Activated CD8-positive, alpha-beta T cell treated with anti-CD3 and anti-CD28 coated beads for 36 hours (primary cell): ENCODE results near the gene DLX3. TPM values are rescaled to one million over a fixed set of nuclear protein-coding genes. Genes with fewer than 3 reads are reported as not detected.

Experiments used
- ATAC-seq: fragments of 200-7000 bp; cut with Tn5 transposase; one replicate; pipeline ENCODE4 v1.10.0; 2021; ENCODE audit warnings: mild to moderate bottlenecking, moderate library complexity
- CTCF ChIA-PET: fragments of 350-600 bp; sonication (Branson Sonifier 250); formaldehyde crosslinking; loops from one replicate; lab custom pipeline; 2021; ENCODE audit warnings: antibody characterized with exemption; lab: Charles Lee
- POLR2A ChIA-PET: fragments of 350-600 bp; sonication (Branson Sonifier 250); formaldehyde crosslinking; loops from one replicate; lab custom pipeline; 2021; ENCODE audit warnings: antibody characterized with exemption; lab: Charles Lee
- DNase-seq: peaks from one replicate; pipeline ENCODE4 v3.0.0-alpha.2; 2020
- H3K27ac Mint-ChIP-seq: one replicate; pipeline ENCODE4 v1.8.0; 2021; ENCODE audit warnings: mild to moderate bottlenecking, mixed read lengths
- H3K27me3 Mint-ChIP-seq: one replicate; pipeline ENCODE4 v1.8.0; 2021; ENCODE audit warnings: mixed read lengths
- H3K36me3 Mint-ChIP-seq: one replicate; pipeline ENCODE4 v1.8.0; 2021; ENCODE audit warnings: low read depth, mixed read lengths
- H3K4me1 Mint-ChIP-seq: one replicate; pipeline ENCODE4 v1.8.0; 2021; ENCODE audit warnings: low read depth, mixed read lengths
- H3K4me3 Mint-ChIP-seq: one replicate; pipeline ENCODE4 v1.8.0; 2021; ENCODE audit warnings: mild to moderate bottlenecking, moderate library complexity, mixed read lengths
- H3K9me3 Mint-ChIP-seq: one replicate; pipeline ENCODE4 v1.8.0; 2021; ENCODE audit warnings: mixed read lengths
- intact Hi-C: fragments of 100-400 bp; cut with micrococcal nuclease; formaldehyde crosslinking; loops from one replicate; pipeline ENCODE4 v1.10.0; 2022
- total RNA-seq, 2 experiments: library from RNA; stranded (reverse); gene quantifications; one replicate each; pipeline ENCODE4 v1.2.3, GENCODE V29; 2021
- TF ChIP-seq, protein P1 (sequence below): fragments of 200-600 bp; IDR thresholded peaks from one replicate; pipeline ENCODE4 v1.8.0; 2022; ENCODE audit warnings: antibody characterized with exemption, mild to moderate bottlenecking

The DLX3 gene
- total RNA-seq, 2 experiments from 2014 or later = not detected

DNA sequence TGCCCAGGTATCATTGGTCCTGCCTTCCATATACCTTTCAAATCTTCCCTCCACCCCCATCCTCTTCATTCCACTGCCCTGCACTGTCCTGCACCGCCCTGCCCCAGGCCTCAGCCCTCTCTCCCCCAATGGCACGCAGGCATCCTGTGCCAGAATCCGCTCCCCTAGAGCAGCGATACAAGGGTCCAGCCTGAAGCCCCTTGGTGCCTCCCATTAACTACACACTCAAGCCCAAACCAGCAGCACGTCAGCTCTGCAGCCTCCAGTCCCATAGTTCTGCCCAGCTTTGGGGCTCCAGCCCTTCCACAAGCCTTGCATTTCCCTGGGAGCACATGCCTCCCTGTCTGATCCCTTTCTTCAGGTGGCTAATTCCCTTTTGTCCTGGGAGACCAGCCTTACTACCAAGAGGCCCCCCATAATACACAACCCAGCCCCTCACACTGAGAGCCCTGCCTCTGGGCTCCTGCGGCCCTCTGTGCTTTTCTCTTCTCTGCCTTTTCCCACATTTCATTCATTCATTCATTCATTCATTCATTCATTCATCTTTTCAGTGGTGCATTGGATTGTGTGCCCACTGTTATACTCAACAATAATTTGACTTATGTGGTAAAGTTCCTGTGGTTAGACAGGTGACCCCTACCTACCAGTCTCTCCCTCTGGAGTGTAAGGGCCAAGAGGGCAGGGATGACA, 26.8 kb upstream of the DLX3 start:
- TF ChIP-seq, protein P1, sequence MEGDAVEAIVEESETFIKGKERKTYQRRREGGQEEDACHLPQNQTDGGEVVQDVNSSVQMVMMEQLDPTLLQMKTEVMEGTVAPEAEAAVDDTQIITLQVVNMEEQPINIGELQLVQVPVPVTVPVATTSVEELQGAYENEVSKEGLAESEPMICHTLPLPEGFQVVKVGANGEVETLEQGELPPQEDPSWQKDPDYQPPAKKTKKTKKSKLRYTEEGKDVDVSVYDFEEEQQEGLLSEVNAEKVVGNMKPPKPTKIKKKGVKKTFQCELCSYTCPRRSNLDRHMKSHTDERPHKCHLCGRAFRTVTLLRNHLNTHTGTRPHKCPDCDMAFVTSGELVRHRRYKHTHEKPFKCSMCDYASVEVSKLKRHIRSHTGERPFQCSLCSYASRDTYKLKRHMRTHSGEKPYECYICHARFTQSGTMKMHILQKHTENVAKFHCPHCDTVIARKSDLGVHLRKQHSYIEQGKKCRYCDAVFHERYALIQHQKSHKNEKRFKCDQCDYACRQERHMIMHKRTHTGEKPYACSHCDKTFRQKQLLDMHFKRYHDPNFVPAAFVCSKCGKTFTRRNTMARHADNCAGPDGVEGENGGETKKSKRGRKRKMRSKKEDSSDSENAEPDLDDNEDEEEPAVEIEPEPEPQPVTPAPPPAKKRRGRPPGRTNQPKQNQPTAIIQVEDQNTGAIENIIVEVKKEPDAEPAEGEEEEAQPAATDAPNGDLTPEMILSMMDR = no peak
- peaks cover 2% of the 10 kb centered on the region for H3K4me1 Mint-ChIP-seq
- no peaks in the 10 kb centered on the region for H3K36me3 Mint-ChIP-seq
- DNase-seq (no peak), ATAC-seq (no peak)
- peaks cover 7% of the 10 kb centered on the region for H3K27me3 Mint-ChIP-seq
- intact Hi-C loops = no loop called here
- H3K27ac Mint-ChIP-seq = no peak overlapping the region
- CTCF ChIA-PET = interaction anchor here (2.0 to 2.9 kb wide), 2 partner anchors 66 to 71 kb away, joined by 15 to 16 read pairs; no protein-coding TSS in a partner anchor
- H3K4me3 Mint-ChIP-seq = no peak overlapping the region
- POLR2A ChIA-PET = no interaction called here
- H3K9me3 Mint-ChIP-seq = no peaks in the 10 kb centered on the region

DNA sequence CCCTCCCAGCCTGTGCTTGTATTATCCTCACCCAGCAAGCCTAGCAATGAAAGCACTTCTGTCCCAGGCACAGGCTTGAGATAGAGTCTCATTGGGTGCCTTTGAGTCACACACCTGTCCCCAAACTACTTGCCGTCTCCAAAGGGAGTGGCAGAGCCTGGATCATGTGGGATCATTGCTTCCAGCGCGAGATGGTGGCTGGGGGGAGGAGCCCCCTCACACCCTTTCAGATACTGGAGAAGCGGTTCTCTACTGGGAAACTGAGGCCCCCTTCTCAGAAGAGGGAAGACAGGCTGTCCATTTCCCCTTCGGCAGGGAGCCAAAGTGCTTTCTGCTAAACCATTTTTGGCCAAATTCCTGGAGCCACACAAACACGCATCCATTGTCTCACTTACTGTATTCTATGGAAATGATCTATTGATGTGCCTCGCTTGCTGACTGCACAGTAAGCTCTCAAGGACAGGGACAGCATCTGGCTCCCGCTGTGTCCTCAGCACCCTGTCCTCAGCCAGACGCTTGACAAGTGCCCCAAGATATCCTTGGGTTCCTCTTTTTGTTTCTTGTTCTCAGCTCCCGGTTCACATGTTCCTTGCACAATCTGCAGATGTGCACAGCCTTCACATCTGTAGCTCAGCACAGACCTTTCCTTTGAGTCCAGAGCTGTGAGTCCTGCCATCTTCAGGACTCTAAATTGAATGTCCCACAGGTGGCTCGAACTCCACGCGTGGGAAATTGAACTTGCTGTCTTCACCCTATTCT, 26.0 kb upstream of the DLX3 start:
- H3K27ac Mint-ChIP-seq = no peak overlapping the region
- H3K4me3 Mint-ChIP-seq = no peak overlapping the region

DNA sequence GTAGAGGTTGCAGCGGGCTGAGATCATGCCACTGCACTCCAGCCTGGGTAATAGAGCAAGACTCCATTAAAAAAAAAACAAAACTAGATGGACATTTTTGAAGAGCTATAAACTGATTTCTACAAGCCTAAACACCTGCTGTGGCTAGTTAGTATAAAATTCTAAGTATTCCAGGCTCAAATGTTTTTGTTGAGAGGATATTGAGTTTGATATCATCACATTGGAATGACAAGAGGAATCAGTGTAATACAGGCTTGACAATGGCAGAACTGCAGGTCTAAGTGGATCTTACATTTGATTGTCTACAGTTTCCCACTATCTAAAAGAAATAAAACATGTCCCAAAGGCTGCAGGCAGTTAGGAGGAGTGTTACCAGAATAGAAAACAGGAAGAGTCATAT, 23.9 kb upstream of the DLX3 start:
- no peaks in the 10 kb centered on the region for H3K36me3 Mint-ChIP-seq
- no peak overlapping the region for H3K27ac Mint-ChIP-seq
- CTCF ChIA-PET = no interaction called here
- no peak for DNase-seq
- H3K27me3 Mint-ChIP-seq = peaks cover 13% of the 10 kb centered on the region
- no peak overlapping the region for H3K4me3 Mint-ChIP-seq
- no peak for ATAC-seq
- TF ChIP-seq, protein P1 = no peak
- POLR2A ChIA-PET = no interaction called here
- intact Hi-C loops = no loop called here
- no peaks in the 10 kb centered on the region for H3K4me1 Mint-ChIP-seq
- H3K9me3 Mint-ChIP-seq = peaks cover 9% of the 10 kb centered on the region

More for the DNA sequence above, 26.0 kb upstream of the DLX3 start:
- ChIA-PET POLR2A (no interaction called here), CTCF (interaction anchor here (1.6 to 2.9 kb wide), 3 partner anchors 66 to 159 kb away, joined by 4 to 16 read pairs (median 15); no protein-coding TSS in a partner anchor)
- Mint-ChIP-seq H3K9me3 (no peaks in the 10 kb centered on the region), H3K27me3 (peaks cover 12% of the 10 kb centered on the region), H3K4me1 (no peaks in the 10 kb centered on the region), H3K36me3 (no peaks in the 10 kb centered on the region)
- intact Hi-C loops = no loop called here
- DNase-seq = no peak
- no peak for ATAC-seq
- TF ChIP-seq, protein P1 = no peak

DNA sequence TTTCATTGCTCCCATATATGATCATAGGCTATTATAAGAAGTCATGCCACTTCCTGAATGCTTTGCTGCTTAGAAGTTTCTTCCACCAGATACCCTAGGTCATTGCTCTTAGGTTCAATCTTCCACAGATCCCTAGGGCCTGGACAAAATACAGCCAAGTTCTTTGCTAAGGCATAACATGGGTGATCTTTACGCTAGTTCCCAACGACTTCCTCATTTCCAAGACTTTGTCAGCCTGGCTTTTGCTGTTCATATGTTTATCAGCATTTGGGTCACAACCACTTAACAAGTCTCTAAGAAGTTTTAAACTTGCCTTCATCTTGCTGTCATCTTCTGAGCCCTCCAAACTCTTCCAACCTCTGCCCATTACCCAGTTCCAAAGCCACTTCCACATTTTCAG, 20.1 kb upstream of the DLX3 start:
- H3K4me1 Mint-ChIP-seq = no peaks in the 10 kb centered on the region
- H3K4me3 Mint-ChIP-seq = no peak overlapping the region
- peaks cover 18% of the 10 kb centered on the region for H3K27me3 Mint-ChIP-seq
- H3K9me3 Mint-ChIP-seq = peaks cover 21% of the 10 kb centered on the region
- no peak overlapping the region for H3K27ac Mint-ChIP-seq
- ATAC-seq (no peak), DNase-seq (no peak)
- ChIA-PET CTCF (interaction anchor here (1.1 to 2.2 kb wide), 3 partner anchors 18 to 73 kb away, joined by 3 to 9 read pairs (median 3); no protein-coding TSS in a partner anchor), POLR2A (no interaction called here)
- TF ChIP-seq, protein P1 = no peak
- no peaks in the 10 kb centered on the region for H3K36me3 Mint-ChIP-seq
- intact Hi-C loops = no loop called here
